ENCODE data around the gene ARHGAP4.

The ARHGAP4 gene

DNA sequence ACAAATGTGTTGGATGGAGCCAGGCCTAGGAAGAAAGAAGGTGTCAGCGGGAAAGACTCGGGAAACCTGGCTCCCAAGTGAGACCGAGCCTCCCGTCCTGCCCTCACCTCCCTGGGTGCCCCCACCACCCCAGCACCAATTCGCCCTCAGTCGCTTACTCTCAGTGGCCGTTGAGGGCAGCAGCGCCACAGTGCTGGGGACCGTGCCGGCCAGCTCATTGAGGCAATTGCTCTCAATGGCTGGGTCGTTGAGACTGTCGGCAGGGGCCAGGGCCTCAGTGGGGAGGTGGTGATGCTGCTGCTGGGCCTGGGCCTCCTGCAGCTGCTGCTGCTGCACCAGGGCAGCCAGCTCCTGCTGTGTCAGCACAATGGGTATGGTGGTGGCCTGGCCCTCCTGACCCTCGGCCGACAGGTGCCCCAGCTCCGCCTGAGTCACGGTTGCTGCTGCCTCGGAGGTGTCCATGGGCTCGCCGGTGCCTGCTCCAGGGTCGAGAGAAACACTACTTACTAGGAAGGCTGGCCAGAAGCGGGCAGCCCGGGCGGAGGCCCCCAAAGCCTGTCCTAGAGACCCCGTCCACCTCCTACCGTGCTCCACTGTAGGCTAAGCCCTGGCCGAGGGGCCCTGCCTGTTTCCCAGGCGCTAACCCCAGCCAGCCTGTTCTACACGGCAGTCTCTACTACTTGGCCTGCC is 25.8 kb upstream of the ARHGAP4 start:
- H3K4me3 ChIP-seq (ENCODE audit: control insufficient read depth, low read depth, low read length), result no peak overlapping the region
- TF ChIP-seq, protein P1, sequence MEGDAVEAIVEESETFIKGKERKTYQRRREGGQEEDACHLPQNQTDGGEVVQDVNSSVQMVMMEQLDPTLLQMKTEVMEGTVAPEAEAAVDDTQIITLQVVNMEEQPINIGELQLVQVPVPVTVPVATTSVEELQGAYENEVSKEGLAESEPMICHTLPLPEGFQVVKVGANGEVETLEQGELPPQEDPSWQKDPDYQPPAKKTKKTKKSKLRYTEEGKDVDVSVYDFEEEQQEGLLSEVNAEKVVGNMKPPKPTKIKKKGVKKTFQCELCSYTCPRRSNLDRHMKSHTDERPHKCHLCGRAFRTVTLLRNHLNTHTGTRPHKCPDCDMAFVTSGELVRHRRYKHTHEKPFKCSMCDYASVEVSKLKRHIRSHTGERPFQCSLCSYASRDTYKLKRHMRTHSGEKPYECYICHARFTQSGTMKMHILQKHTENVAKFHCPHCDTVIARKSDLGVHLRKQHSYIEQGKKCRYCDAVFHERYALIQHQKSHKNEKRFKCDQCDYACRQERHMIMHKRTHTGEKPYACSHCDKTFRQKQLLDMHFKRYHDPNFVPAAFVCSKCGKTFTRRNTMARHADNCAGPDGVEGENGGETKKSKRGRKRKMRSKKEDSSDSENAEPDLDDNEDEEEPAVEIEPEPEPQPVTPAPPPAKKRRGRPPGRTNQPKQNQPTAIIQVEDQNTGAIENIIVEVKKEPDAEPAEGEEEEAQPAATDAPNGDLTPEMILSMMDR (IDR thresholded peaks at IDR 0.05; ENCODE audit: control insufficient read depth, insufficient read depth, low read depth, low read length, missing control alignments), result no peak
- no peak for DNase-seq (ENCODE audit: low read depth)

DNA sequence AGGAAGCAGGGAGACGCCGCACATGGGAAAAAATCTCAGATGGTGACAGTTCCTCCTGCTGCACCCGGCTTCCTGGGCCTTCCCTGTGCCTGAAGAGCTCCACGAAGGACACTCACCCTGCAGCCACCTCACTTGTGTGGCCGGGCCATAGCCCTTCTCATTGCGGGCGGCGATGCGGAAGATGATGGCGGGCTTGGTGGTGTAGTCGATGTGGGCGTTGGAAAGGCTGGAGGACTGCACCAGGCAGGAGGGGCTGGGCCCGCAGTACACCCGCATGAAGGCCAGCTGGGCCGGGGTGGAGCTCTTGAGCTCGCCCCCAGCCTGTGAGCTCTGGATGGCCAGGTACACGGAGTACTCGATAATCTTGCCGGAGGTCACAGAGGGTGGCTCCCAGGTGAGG is 24.1 kb upstream of the ARHGAP4 start:
- TF ChIP-seq, protein P1 (IDR thresholded peaks at IDR 0.05; ENCODE audit: control insufficient read depth, insufficient read depth, low read depth, low read length, missing control alignments), result no peak
- H3K4me3 ChIP-seq (ENCODE audit: control insufficient read depth, low read depth, low read length), result no peak overlapping the region
- no peak for DNase-seq (ENCODE audit: low read depth)

DNA sequence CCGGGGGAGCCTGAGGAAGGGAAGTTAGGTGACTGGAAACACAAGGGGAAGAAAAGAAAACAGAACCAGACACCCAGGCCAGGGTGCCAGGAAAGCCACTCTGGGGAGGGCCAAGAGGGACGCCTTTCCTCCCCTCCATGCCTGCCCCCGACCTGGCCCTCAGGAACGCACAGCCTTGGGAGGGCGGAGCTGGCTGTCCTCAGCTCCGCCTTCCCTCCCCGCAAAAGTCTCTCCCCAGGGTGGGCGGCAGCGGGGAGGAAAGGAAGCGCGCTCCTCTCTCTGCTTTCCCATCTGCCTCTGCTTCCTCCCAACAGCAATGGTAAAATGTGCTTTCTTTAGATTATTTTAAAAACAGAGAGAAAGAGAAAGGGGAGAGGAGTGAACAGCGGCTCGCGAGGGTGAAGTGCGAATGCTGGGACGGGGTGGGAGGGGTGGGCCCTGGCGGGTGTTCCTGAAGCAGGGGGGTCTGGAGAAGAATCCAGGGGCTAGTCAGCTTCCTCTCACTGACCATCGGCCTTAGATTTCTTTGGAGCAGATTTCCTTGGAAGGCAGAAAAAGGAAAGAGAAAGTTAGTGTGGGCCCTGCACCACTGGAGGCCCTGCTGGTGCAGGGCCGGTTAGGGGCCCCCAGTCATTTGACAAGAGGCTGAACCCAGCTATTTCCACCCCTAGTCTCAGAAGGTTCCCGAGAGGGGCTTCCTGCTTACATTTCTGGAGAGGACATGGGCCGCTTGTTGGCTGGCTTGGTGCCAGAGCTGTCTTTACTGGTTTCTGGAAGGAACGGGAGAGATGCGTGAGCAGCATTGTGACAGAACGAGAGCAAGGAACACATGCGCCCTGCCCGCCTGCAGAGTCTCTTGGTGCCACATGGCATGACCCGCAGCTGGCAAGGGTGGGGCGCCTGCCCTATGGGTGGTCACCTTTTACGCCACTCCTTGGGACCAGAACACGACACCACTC is 23.1 kb upstream of the ARHGAP4 start:
- H3K4me3 ChIP-seq (ENCODE audit: control insufficient read depth, low read depth, low read length), result no peak overlapping the region
- TF ChIP-seq, protein P1 (IDR thresholded peaks at IDR 0.05; ENCODE audit: control insufficient read depth, insufficient read depth, low read depth, low read length, missing control alignments), result no peak
- DNase-seq (ENCODE audit: low read depth), result no peak

DNA sequence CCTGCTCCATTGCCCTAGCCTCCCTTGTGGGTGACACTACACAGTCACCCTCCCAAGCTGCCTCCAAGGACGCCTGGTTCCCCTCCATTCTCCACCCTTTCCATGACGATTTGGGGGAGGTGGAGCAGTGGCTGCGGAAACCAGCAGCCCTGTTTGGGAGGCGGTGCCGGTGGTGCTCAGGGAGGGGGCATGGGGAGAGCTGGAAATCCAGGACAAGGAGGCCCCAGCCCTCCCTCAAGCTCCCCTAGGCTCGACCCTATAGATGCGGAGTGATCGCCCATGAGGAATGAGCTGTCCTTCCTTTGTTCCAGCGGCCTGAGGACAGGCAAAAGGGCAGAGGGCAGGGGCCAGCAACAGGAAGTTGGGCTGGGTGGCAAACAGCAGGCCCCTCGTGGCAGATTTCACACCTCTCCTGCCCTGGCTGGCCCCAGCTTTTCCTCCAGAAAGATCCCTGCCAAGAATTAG is 22.0 kb upstream of the ARHGAP4 start:
- TF ChIP-seq, protein P1 (IDR thresholded peaks at IDR 0.05; ENCODE audit: control insufficient read depth, insufficient read depth, low read depth, low read length, missing control alignments), result no peak
- no peak for DNase-seq (ENCODE audit: low read depth)
- H3K4me3 ChIP-seq (ENCODE audit: control insufficient read depth, low read depth, low read length), result no peak overlapping the region

DNA sequence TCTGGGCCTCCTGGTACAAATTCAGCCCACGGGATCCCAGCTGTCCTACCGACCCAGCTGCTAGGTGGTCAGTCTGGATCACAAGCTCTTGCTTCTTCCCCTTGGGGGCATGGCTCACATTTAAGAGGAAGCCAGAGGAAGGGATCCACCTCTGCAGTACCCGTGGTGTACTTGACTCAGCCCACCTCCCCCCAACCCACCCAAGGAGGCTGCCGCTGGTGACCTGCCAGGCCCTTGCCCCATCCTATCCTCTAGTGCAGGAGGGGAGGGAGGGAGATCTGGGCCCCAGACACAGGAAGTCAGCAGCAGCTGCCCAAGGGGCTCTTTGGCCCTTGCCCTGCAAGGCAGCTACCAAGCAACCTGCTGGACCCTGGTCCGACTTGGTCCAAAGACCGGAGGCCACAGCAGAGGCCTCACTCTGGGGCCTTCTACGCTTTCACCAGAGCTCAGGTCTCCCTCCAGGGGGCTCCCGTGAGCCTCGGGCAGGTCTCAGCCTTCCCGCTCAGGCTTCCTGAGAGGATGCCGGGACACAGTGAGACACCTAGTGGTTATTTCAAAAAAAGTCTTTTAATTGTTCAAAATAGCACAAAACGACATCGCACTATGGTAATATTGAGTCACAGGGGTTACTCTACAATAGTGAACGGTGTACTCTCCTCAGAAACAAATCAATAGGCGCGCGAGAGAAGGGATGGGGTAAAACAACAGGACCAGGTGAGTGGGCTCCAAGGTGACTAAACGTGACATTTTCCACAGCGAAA is 21.1 kb upstream of the ARHGAP4 start:
- peak; percentile 16 for DNase-seq (ENCODE audit: low read depth)
- TF ChIP-seq, protein P1 (IDR thresholded peaks at IDR 0.05; ENCODE audit: control insufficient read depth, insufficient read depth, low read depth, low read length, missing control alignments), result peak; percentile 86
- no peak overlapping the region for H3K4me3 ChIP-seq (ENCODE audit: control insufficient read depth, low read depth, low read length)

Measured in AG09309 (cell line).